SK-N-SH (cell line): Measurements from ENCODE around the gene DYNC2H1.

Source experiments
- CHD2 ChIP-seq: fragments of 150-350 bp; IDR thresholded peaks from 2 replicates; pipeline ENCODE4 v1.6.1; 2018; ENCODE audit warnings: low read length; ENCODE audit not compliant: partially characterized antibody
- EZH2phosphoT487 ChIP-seq: fragments of 200-600 bp; sonication (generic); IDR thresholded peaks from 2 replicates; pipeline ENCODE4 v1.6.1; 2017; ENCODE audit warnings: low read depth, mixed run types, mild to moderate bottlenecking, antibody characterized with exemption, moderate library complexity, borderline replicate concordance

GRCh38 chr11:103294516-103294915 lies 185.3 kb downstream of the DYNC2H1 start:
- TF ChIP-seq CHD2 (no peak), EZH2phosphoT487 (no peak)
